Stimulated activated naive CD8-positive, alpha-beta T cell treated with anti-CD3 and anti-CD28 coated beads, Interleukin-15, amount 100 ng/mL, for 72 hours (primary cell): ENCODE data around the gene PANK4.
A peak's percentile ranks its signal among the peaks of the same experiment; 100 is the strongest.
"Not testable (repeated sequence)": the region's sequence is repeated elsewhere in the genome, so short reads cannot be mapped to it uniquely, and the experiment has no call there.

Experiments
- ATAC-seq: fragments of 150-1000 bp; cut with Tn5 transposase; 2 replicates; pipeline ENCODE4 v1.10.0; 2021; ENCODE audit warnings: mild to moderate bottlenecking, moderate library complexity
- DNase-seq, 2 donors: peaks; one replicate each; pipeline ENCODE4 v3.0.0; 2021 to 2022
- H3K27ac Mint-ChIP-seq, 2 donors: one replicate each; pipeline ENCODE4 v1.8.0; 2022; ENCODE audit warnings: mild to moderate bottlenecking in 2 of 2, mixed read lengths in 2 of 2, moderate library complexity in 2 of 2
- H3K27me3 Mint-ChIP-seq: one replicate; pipeline ENCODE4 v1.8.0; 2022; ENCODE audit warnings: mixed read lengths
- H3K4me1 Mint-ChIP-seq: one replicate; pipeline ENCODE4 v1.8.0; 2022; ENCODE audit warnings: mild to moderate bottlenecking, mixed read lengths
- H3K4me3 Mint-ChIP-seq, 2 donors: one replicate each; pipeline ENCODE4 v1.8.0; 2022; ENCODE audit warnings: mild to moderate bottlenecking in 2 of 2, mixed read lengths in 2 of 2, moderate library complexity in 1 of 2
- H3K9me3 Mint-ChIP-seq, 2 donors: one replicate each; pipeline ENCODE4 v1.8.0; 2022; ENCODE audit warnings: mixed read lengths in 2 of 2

PANK4 gene

GRCh38 chr1:2525920-2526823, at the start of gene PANK4:
Gene PANK4, minus strand, starts transcription at chr1:2526596. Its CDS starts 9 bp downstream, at chr1:2526587.
- DNase-seq (peak; percentile 86 to 90), ATAC-seq (peak; percentile 81)
- no peaks in the 10 kb centered on the region for H3K9me3 Mint-ChIP-seq
- peak within 1 kb of the TSS; percentile 94 to 97 for H3K27ac Mint-ChIP-seq
- peaks cover 34% of the 10 kb centered on the region for H3K27me3 Mint-ChIP-seq
- peak within 1 kb of the TSS; percentile 83 to 87 for H3K4me3 Mint-ChIP-seq
- H3K4me1 Mint-ChIP-seq: peaks cover 69% of the 10 kb centered on the region

- Mint-ChIP-seq H3K4me3 (no peak overlapping the region), H3K9me3 (peaks cover 17 to 29% of the 10 kb centered on the region in 2 donors), H3K27me3 (no peaks in the 10 kb centered on the region), H3K27ac (no peak overlapping the region), H3K4me1 (peaks cover 59% of the 10 kb centered on the region)
- DNase-seq (no peak), ATAC-seq (no peak)
These were observed 48.0 kb upstream of the PANK4 start for GRCh38 chr1:2574350-2574749.

- ATAC-seq (no peak), DNase-seq (no peak)
- Mint-ChIP-seq H3K9me3 (peaks cover 17 to 29% of the 10 kb centered on the region in 2 donors), H3K4me3 (no peak overlapping the region), H3K27ac (no peak overlapping the region), H3K4me1 (peaks cover 49% of the 10 kb centered on the region), H3K27me3 (no peaks in the 10 kb centered on the region)
These were observed 47.0 kb upstream of the PANK4 start for GRCh38 chr1:2573250-2573920.

GRCh38 chr1:2571348-2571747, 45.0 kb upstream of the PANK4 start:
- H3K4me3 Mint-ChIP-seq: no peak overlapping the region
- no peaks in the 10 kb centered on the region for H3K27me3 Mint-ChIP-seq
- DNase-seq: no peak
- no peak for ATAC-seq
- peaks cover 17 to 29% of the 10 kb centered on the region in 2 donors for H3K9me3 Mint-ChIP-seq
- peaks cover 36% of the 10 kb centered on the region for H3K4me1 Mint-ChIP-seq
- peak overlapping the region in 1 of 2 donors; percentile 59 for H3K27ac Mint-ChIP-seq

GRCh38 chr1:2570332-2570731, 43.9 kb upstream of the PANK4 start:
- Mint-ChIP-seq H3K4me3 (no peak overlapping the region), H3K9me3 (peaks cover 17 to 29% of the 10 kb centered on the region in 2 donors), H3K27ac (no peak overlapping the region), H3K4me1 (peaks cover 35% of the 10 kb centered on the region), H3K27me3 (no peaks in the 10 kb centered on the region)
- ATAC-seq (no peak), DNase-seq (no peak)

- peak overlapping the region in 1 of 2 donors; percentile 19 for H3K27ac Mint-ChIP-seq
- not testable (repeated sequence) for ATAC-seq, H3K27me3 Mint-ChIP-seq, DNase-seq, H3K4me3 Mint-ChIP-seq
- H3K4me1 Mint-ChIP-seq: peaks cover 35% of the 10 kb centered on the region
- peaks cover 17 to 29% of the 10 kb centered on the region in 2 donors for H3K9me3 Mint-ChIP-seq
These were observed 43.3 kb upstream of the PANK4 start for GRCh38 chr1:2569703-2570102.

- ATAC-seq (peak; percentile 3), DNase-seq (no peak)
- peak overlapping the region in 1 of 2 donors; percentile 41 for H3K4me3 Mint-ChIP-seq
- peaks cover 14 to 26% of the 10 kb centered on the region in 2 donors for H3K9me3 Mint-ChIP-seq
- peak overlapping the region in 1 of 2 donors; percentile 93 for H3K27ac Mint-ChIP-seq
- no peaks in the 10 kb centered on the region for H3K27me3 Mint-ChIP-seq
- peaks cover 35% of the 10 kb centered on the region for H3K4me1 Mint-ChIP-seq
These were observed 42.7 kb upstream of the PANK4 start for GRCh38 chr1:2569060-2569459.

GRCh38 chr1:2568187-2568816, 41.9 kb upstream of the PANK4 start:
- Mint-ChIP-seq H3K4me1 (peaks cover 36% of the 10 kb centered on the region), H3K9me3 (peaks cover 7 to 18% of the 10 kb centered on the region in 2 donors)
- not testable (repeated sequence) for H3K27ac Mint-ChIP-seq, DNase-seq, H3K4me3 Mint-ChIP-seq, H3K27me3 Mint-ChIP-seq
- ATAC-seq: peak; percentile 45

- no peak overlapping the region for H3K27ac Mint-ChIP-seq
- no peaks in the 10 kb centered on the region for H3K27me3 Mint-ChIP-seq
- ATAC-seq (peak; percentile 18), DNase-seq (no peak)
- H3K4me1 Mint-ChIP-seq: peaks cover 36% of the 10 kb centered on the region
- no peak overlapping the region for H3K4me3 Mint-ChIP-seq
- peaks cover 0 to 7% of the 10 kb centered on the region in 2 donors for H3K9me3 Mint-ChIP-seq
These were observed 40.8 kb upstream of the PANK4 start for GRCh38 chr1:2567083-2567679.

GRCh38 chr1:2566101-2567045, 40.0 kb upstream of the PANK4 start:
- ATAC-seq (peak; percentile 14), DNase-seq (no peak)
- peak overlapping the region in 1 of 2 donors; percentile 76 for H3K27ac Mint-ChIP-seq
- peaks cover 0 to 7% of the 10 kb centered on the region in 2 donors for H3K9me3 Mint-ChIP-seq
- H3K4me1 Mint-ChIP-seq: peaks cover 44% of the 10 kb centered on the region
- no peak overlapping the region for H3K4me3 Mint-ChIP-seq
- no peaks in the 10 kb centered on the region for H3K27me3 Mint-ChIP-seq

GRCh38 chr1:2564815-2565374, 38.5 kb upstream of the PANK4 start:
- Mint-ChIP-seq H3K4me1 (peaks cover 55% of the 10 kb centered on the region), H3K27ac (peak overlapping the region; percentile 74 to 85), H3K27me3 (no peaks in the 10 kb centered on the region), H3K4me3 (no peak overlapping the region), H3K9me3 (no peaks in the 10 kb centered on the region)
- no peak for ATAC-seq
- no peak for DNase-seq

GRCh38 chr1:2564006-2564814, 37.8 kb upstream of the PANK4 start:
- Mint-ChIP-seq H3K4me3 (no peak overlapping the region), H3K9me3 (no peaks in the 10 kb centered on the region), H3K27ac (peak overlapping the region; percentile 74 to 85), H3K27me3 (no peaks in the 10 kb centered on the region), H3K4me1 (peaks cover 61% of the 10 kb centered on the region)
- no peak for ATAC-seq
- no peak for DNase-seq

- ATAC-seq (no peak), DNase-seq (no peak)
- Mint-ChIP-seq H3K4me1 (peaks cover 71% of the 10 kb centered on the region), H3K27me3 (no peaks in the 10 kb centered on the region), H3K27ac (no peak overlapping the region), H3K4me3 (no peak overlapping the region), H3K9me3 (no peaks in the 10 kb centered on the region)
These were observed 36.8 kb upstream of the PANK4 start for GRCh38 chr1:2563205-2563604.
